Subcutaneous abdominal adipose tissue (tissue), 5 donors: Measurements from ENCODE around the gene TTI1.

Experiments used
- H3K27ac ChIP-seq: one replicate; pipeline ENCODE4 v1.7.0; 2013; ENCODE audit warnings: low read depth, mild to moderate bottlenecking, inconsistent platforms, low read length, moderate library complexity
- H3K27me3 ChIP-seq, 5 donors: one replicate each; pipeline ENCODE4 v1.7.0; 2013; ENCODE audit warnings: low read length in 5 of 5, inconsistent platforms in 1 of 5; ENCODE audit not compliant: control insufficient read depth in 5 of 5, insufficient read depth in 4 of 5
- H3K36me3 ChIP-seq, 5 donors: one replicate each; pipeline ENCODE4 v1.7.0; 2013; ENCODE audit warnings: low read length in 5 of 5; ENCODE audit not compliant: control insufficient read depth in 5 of 5, insufficient read depth in 5 of 5
- H3K4me1 ChIP-seq, 5 donors: one replicate each; pipeline ENCODE4 v1.7.0; 2013; ENCODE audit warnings: low read length in 5 of 5, mild to moderate bottlenecking in 3 of 5, moderate library complexity in 1 of 5; ENCODE audit not compliant: control insufficient read depth in 5 of 5, insufficient read depth in 5 of 5
- H3K4me3 ChIP-seq, 5 donors: one replicate each; pipeline ENCODE4 v1.7.0; 2013; ENCODE audit warnings: low read length in 5 of 5, low read depth in 1 of 5
- H3K9ac ChIP-seq, 5 donors: one replicate each; pipeline ENCODE4 v1.7.0; 2013; ENCODE audit warnings: low read length in 5 of 5, mild to moderate bottlenecking in 4 of 5, moderate library complexity in 3 of 5
- H3K9me3 ChIP-seq, 5 donors: one replicate each; pipeline ENCODE4 v1.7.0; 2013; ENCODE audit warnings: low read length in 5 of 5; ENCODE audit not compliant: control insufficient read depth in 5 of 5
- donor health status: healthy.
- donor health status: healthy.
- donor health status: healthy.
- donor health status: healthy.
- donor health status: healthy.

TTI1 gene

DNA sequence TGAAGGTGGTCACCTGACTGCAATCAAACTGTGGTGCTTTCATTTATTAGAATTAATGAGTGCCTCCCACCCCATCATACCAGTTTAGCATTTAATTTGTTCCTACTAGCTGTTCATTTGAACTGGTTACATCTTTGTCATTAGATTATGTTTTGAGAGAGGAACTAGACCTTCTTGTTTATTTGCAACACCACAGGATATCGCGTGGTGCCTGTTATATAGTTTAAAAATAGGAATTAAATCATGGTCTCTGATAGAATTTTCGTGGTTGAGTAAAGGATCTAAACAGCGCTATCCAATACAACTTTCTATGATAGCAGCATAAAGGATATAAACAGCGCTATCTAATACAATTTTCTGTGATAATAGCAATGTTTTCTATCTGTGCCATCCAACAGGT is 3.1 kb upstream of the TTI1 start:
- Histone ChIP-seq H3K4me3 (no peak overlapping the region), H3K4me1 (peaks cover 8 to 50% (median 47%) of the 10 kb centered on the region in 5 donors), H3K36me3 (peaks cover 6 to 23% (median 17%) of the 10 kb centered on the region in 5 donors), H3K27me3 (no peaks in the 10 kb centered on the region), H3K9me3 (no peaks in the 10 kb centered on the region), H3K27ac (no peak overlapping the region), H3K9ac (no peak overlapping the region)

DNA sequence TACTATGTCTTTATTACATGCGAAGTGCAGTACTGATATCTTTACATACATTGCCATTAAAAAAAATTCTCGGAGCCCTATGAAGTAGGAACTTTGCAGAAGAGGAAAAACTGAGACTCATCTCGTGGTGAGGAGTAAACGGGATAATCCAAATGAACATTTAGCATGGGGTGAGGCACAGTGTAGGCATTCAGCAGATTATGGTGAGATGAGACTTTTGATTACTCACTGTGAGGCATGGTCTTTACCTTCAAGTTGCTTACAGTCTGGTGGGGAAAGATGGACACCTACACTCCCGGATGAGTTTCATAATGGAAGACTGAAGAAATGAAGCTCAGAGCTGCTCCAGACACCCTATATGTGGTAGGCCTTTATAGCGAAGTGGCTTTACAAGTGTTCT is 1.7 kb upstream of the TTI1 start:
- Histone ChIP-seq H3K27me3 (no peaks in the 10 kb centered on the region), H3K27ac (peak overlapping the region; percentile 96), H3K36me3 (peaks cover 0 to 15% (median 7%) of the 10 kb centered on the region in 5 donors), H3K9ac (peak overlapping the region; percentile 96 to 100 (median 99)), H3K9me3 (no peaks in the 10 kb centered on the region), H3K4me3 (peak overlapping the region; percentile 95 to 100 (median 99)), H3K4me1 (peaks cover 8 to 50% (median 47%) of the 10 kb centered on the region in 5 donors)

DNA sequence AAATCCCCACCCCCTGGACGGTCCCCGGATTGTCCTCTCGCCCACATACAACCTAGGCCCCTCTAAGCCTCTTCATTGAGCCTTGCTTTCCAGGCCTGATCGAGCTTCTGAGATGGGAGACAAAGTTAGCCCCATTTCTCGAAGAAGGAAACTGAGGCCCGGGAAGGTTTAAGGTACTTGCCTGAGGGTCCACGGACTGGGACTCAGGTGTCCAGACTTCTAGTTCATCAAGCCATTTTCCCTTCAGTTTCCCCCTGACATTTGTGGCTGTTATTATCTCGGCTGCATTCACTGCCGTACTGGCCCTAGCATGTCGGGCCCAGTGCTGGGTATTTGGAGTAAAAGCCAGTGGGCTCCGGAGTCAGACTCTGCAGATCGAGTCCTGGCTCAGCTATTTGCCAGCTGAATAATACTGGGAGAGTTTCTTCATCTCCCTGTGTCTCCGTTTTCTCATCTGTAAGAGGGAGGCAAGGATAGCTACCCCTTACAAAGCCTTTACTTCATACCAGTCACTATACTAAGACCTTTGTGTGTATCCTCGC is 923 bp upstream of the TTI1 start:
- Histone ChIP-seq H3K27me3 (no peaks in the 10 kb centered on the region), H3K9ac (peak overlapping the region; percentile 96 to 100 (median 99)), H3K4me3 (peak overlapping the region; percentile 95 to 100 (median 99)), H3K36me3 (peaks cover 0 to 13% (median 7%) of the 10 kb centered on the region in 5 donors), H3K9me3 (no peaks in the 10 kb centered on the region), H3K4me1 (peaks cover 8 to 50% (median 47%) of the 10 kb centered on the region in 5 donors), H3K27ac (peak overlapping the region; percentile 96)

DNA sequence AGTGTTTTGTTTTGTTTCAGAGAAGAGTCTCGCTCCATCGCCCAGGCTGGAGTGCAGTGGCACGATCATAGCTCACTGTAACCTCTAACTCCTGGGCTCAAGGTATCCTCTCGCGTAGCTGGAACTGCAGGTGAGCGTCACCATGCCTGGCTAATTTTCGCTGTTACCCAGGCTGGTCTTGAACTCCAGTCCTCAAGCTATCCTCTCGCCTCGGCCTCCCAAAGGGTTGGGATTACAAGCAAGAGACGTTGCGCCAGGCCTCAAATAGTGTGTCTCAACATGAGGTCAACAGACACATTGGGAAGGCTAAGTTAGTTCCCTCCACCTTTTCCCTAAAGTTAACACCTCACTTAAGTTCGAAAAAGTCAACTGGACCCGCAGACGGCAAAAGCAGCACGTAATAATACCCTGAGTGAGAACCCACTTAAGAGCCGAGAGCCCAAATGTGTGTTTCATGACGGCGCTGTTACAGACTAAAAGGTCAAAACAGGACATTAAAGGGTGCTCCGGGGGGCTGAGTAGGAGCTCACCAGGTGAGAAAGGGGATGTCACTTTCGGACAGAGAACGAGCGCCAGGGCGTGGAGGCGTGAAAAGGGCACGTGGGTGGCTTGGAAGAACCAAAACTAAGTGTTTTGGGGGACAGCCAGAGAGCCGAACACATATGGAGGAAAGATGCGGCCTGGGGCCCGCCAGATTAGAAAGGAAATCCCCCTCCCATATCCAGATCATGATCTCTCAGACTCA is 499 bp downstream of the TTI1 start:
- peak overlapping the region; percentile 95 to 100 (median 99) for H3K4me3 ChIP-seq
- H3K9me3 ChIP-seq, result no peaks in the 10 kb centered on the region
- H3K4me1 ChIP-seq, result peaks cover 8 to 50% (median 47%) of the 10 kb centered on the region in 5 donors
- H3K36me3 ChIP-seq, result peaks cover 0 to 13% (median 7%) of the 10 kb centered on the region in 5 donors
- H3K9ac ChIP-seq, result peak overlapping the region; percentile 57 to 100 (median 98)
- H3K27me3 ChIP-seq, result no peaks in the 10 kb centered on the region
- H3K27ac ChIP-seq, result peak overlapping the region; percentile 96

DNA sequence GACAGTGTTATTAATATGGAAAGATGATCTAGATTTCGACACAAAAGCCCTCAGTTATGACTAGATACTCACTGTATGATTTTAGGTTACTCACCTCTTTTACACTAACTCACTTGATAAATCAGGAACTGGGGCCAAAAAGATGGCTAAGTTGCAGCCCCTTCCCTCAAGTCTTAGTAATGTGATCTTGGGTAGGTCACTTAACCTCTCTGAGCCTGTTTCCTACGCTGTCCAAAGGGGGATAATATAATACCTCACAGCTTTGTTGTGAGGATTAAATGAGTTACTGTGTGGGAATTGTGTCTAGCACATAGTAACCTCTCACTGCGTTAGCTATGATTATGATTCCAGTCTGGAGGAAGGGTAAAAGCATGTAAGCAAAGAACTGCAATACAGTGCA is 1.3 kb downstream of the TTI1 start:
- H3K4me3 ChIP-seq, result no peak overlapping the region
- H3K9me3 ChIP-seq, result no peaks in the 10 kb centered on the region
- H3K27me3 ChIP-seq, result no peaks in the 10 kb centered on the region
- H3K9ac ChIP-seq, result no peak overlapping the region
- H3K4me1 ChIP-seq, result peaks cover 8 to 45% (median 41%) of the 10 kb centered on the region in 5 donors
- H3K36me3 ChIP-seq, result peaks cover 0 to 10% (median 7%) of the 10 kb centered on the region in 5 donors
- no peak overlapping the region for H3K27ac ChIP-seq

DNA sequence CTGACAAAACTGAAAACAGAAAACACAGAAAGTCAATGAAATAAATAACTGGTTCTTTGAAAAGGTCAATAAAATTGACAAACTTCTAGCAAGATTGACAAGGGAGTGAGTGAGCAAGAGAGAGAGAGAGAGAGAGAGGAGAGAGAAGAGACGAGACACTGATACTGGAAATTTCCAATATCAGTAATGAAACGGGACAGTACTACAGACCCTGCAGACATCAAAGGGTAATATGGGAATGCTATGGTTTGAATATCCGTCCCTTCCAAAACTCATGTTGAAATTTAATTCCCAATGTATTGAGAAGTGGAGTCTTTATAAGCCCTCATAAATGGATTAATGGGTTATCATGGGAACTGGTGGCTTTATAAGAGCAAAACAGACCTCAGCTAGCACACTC is 3.8 kb downstream of the TTI1 start:
- Histone ChIP-seq H3K27ac (no peak overlapping the region), H3K4me1 (peaks cover 5 to 20% (median 18%) of the 10 kb centered on the region in 5 donors), H3K27me3 (no peaks in the 10 kb centered on the region), H3K9ac (no peak overlapping the region), H3K36me3 (peaks cover 0 to 4% (median 0%) of the 10 kb centered on the region in 5 donors), H3K4me3 (no peak overlapping the region), H3K9me3 (no peaks in the 10 kb centered on the region)

DNA sequence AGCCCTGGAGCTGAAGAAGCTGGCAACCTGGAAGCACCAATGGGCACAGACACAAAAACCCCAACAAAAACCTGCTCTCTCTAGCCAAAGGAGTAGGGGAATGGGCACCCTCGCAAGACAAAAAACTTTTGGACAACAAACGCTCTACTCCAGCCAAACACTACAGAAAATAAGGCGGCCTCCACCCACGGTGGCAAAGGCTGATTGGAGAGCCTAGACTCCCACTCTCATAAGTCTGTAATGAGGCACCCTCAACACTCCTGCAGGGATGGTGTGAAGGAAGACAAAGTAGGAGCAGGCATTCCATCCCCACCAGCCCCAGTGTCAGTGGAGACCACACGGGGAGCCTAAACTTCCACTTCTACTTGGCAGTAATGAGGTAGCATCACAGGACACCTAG is 8.8 kb downstream of the TTI1 start:
- H3K27ac ChIP-seq, result no peak overlapping the region
- H3K9ac ChIP-seq, result no peak overlapping the region
- peaks cover 0 to 7% (median 0%) of the 10 kb centered on the region in 5 donors for H3K36me3 ChIP-seq
- H3K4me3 ChIP-seq, result no peak overlapping the region
- no peaks in the 10 kb centered on the region for H3K9me3 ChIP-seq
- H3K4me1 ChIP-seq, result peaks cover 0 to 7% (median 5%) of the 10 kb centered on the region in 5 donors
- no peaks in the 10 kb centered on the region for H3K27me3 ChIP-seq

DNA sequence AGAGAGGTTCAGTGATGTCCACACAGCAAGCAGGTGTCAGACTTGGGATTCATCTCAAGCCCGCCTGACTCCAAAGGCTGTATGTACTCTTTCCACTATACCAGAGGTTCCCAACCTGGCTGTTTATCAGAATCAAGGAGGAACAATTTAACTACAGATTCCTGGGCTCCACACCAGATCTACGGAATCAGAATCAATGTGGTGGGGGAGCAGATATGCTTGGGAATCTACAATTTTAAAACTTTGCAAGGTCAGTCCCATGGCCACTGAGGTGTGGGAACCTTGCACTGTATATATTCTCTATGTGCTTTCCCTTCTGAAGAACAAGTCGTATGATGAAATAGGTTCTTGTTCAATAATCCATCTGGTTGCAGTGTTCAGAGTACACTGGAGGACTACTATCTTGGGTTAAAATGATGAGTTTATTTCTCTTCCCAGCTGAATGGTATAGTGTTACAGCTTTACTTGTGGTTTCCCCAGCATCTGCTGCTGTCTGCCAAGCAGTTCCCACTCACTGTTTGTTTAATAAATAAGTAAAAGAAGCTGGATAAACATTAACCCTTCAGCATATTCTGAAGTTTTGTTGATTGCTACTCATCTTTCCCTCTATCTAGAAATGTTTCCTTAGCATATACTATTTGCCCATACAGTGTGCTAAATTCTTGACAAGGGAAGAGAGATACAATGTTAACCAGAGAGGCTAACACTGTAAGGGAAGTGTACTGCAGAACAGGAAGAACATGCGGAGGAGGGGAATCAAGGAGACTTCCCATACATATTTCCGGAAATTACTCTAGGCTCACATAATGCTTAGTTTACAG is 9.9 kb downstream of the TTI1 start:
- Histone ChIP-seq H3K27me3 (no peaks in the 10 kb centered on the region), H3K36me3 (peaks cover under 1 to 7% (median 3%) of the 10 kb centered on the region in 5 donors), H3K4me3 (no peak overlapping the region), H3K4me1 (peaks cover 0 to 7% (median 5%) of the 10 kb centered on the region in 5 donors), H3K9ac (peak overlapping the region in 1 of 5 donors; percentile 40), H3K27ac (no peak overlapping the region), H3K9me3 (peaks cover 0 to 2% (median 0%) of the 10 kb centered on the region in 5 donors)

DNA sequence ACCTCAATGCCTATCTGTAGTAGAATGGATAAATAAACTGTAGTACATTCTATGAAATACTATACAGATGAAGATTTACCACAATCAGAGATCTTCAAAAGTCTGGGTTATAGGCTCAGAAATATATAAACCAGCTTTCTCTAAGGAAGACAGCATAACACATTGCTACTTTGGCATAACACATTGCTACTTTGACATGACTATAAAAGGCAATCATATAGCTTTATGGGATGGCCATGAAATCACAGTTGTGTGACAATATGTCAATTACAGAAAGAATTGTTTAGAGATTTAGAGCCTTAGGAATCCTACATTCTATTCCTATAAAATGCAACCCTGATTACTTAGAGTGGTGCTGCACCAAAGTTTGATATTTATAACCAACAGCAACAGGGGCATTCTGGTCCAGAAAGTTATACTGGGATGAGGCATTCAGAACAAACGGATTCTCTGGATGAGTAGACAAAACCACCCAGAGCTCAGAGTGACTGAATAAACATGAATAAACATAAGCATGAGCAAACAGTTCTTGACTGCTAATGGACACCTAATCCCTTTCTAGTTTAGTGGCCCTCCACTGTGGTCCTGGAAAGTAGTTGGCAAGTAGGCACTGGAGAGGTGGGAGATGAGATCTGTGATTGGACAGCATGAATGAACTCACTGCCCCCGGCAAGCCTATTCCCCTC is 12.0 kb downstream of the TTI1 start:
- Histone ChIP-seq H3K27ac (no peak overlapping the region), H3K9ac (no peak overlapping the region)

More for the DNA sequence above, 12.0 kb downstream of the TTI1 start:
- Histone ChIP-seq H3K9me3 (peaks cover 0 to 11% (median 5%) of the 10 kb centered on the region in 5 donors), H3K36me3 (peaks cover 10 to 22% (median 17%) of the 10 kb centered on the region in 5 donors), H3K4me3 (no peak overlapping the region), H3K27me3 (no peaks in the 10 kb centered on the region), H3K4me1 (peaks cover 0 to 7% (median 5%) of the 10 kb centered on the region in 5 donors)
